CD14-positive monocyte (primary cell): ENCODE measurements around the gene TRIM7. TPM values are rescaled to one million over a fixed set of nuclear protein-coding genes. Genes with fewer than 3 reads are reported as not detected.
A peak's percentile ranks its signal among the peaks of the same experiment; 100 is the strongest.

Experiments used
- DNase-seq, 3 donors: peaks; one replicate each; pipeline ENCODE4 v3.0.0-alpha.2; 2011 to 2022
- H2AFZ ChIP-seq: 2 replicates; pipeline ENCODE4 v1.6.0; 2012; ENCODE audit warnings: mild to moderate bottlenecking, low read depth, low read length, inconsistent platforms; ENCODE audit not compliant: insufficient read depth, poor library complexity, severe bottlenecking
- H3K27ac ChIP-seq, 2 donors: 1 replicate in 1 of 2; 2 replicates in 1 of 2; pipeline ENCODE4 v1.5.1; 2012 to 2013; ENCODE audit warnings: low read length in 2 of 2, control low read depth in 1 of 2, inconsistent platforms in 1 of 2, low read depth in 1 of 2, mild to moderate bottlenecking in 1 of 2
- H3K27me3 ChIP-seq, 2 donors: one replicate each; pipeline versions ENCODE4 v1.6.0 to v1.6.1; 2011 to 2013; ENCODE audit warnings: low read length in 2 of 2; ENCODE audit not compliant: control insufficient read depth in 2 of 2, insufficient read depth in 2 of 2
- H3K36me3 ChIP-seq, 2 donors: replicated peaks in 1 of 2; 1 replicate in 1 of 2; 2 replicates in 1 of 2; pipeline versions ENCODE4 v1.5.1 to v1.6.1; 2012 to 2013; ENCODE audit warnings: low read length in 2 of 2, control low read depth in 1 of 2, inconsistent platforms in 1 of 2, mild to moderate bottlenecking in 1 of 2; ENCODE audit not compliant: insufficient read depth in 2 of 2, control insufficient read depth in 1 of 2
- H3K4me1 ChIP-seq, 2 donors: 1 replicate in 1 of 2; 2 replicates in 1 of 2; pipeline versions ENCODE4 v1.5.1 to v1.6.1; 2012 to 2013; ENCODE audit warnings: low read length in 2 of 2, control low read depth in 1 of 2, inconsistent platforms in 1 of 2, mild to moderate bottlenecking in 1 of 2, moderate library complexity in 1 of 2; ENCODE audit not compliant: insufficient read depth in 2 of 2, control insufficient read depth in 1 of 2
- H3K4me2 ChIP-seq: replicated peaks from 2 replicates; pipeline ENCODE3; 2012; ENCODE audit warnings: low read length, moderate library complexity, mild to moderate bottlenecking; ENCODE audit not compliant: poor library complexity, severe bottlenecking; ENCODE audit errors: extremely low read depth
- H3K4me3 ChIP-seq, 3 experiments: fragments of 200-600 bp in 1 of 3; sonication (generic) in 1 of 3; replicated peaks in 1 of 3; 1 replicate in 2 of 3; 2 replicates in 1 of 3; pipeline ENCODE4 v1.5.1; 2011 to 2013; ENCODE audit warnings: low read length in 3 of 3, mild to moderate bottlenecking in 3 of 3, control low read depth in 2 of 3, low read depth in 2 of 3, inconsistent platforms in 1 of 3, moderate library complexity in 1 of 3
- H3K79me2 ChIP-seq: 2 replicates; pipeline ENCODE4 v1.6.0; 2012; ENCODE audit warnings: mild to moderate bottlenecking, control low read depth, inconsistent platforms, low read length, moderate library complexity; ENCODE audit not compliant: insufficient read depth
- H3K9ac ChIP-seq: 2 replicates; pipeline ENCODE4 v1.6.0; 2017; ENCODE audit warnings: low read length, mild to moderate bottlenecking; ENCODE audit not compliant: insufficient read depth, poor library complexity, severe bottlenecking
- H3K9me3 ChIP-seq, 2 donors: replicated peaks in 1 of 2; 1 replicate in 1 of 2; 2 replicates in 1 of 2; pipeline versions ENCODE4 v1.5.1 to v1.6.1; 2012 to 2013; ENCODE audit warnings: low read length in 2 of 2, control low read depth in 1 of 2; ENCODE audit not compliant: control insufficient read depth in 1 of 2, insufficient read depth in 1 of 2
- H4K20me1 ChIP-seq: 2 replicates; pipeline ENCODE4 v1.6.0; 2012; ENCODE audit warnings: mild to moderate bottlenecking, low read length, control low read depth, moderate library complexity; ENCODE audit not compliant: insufficient read depth
- H3K27ac Mint-ChIP-seq, 7 donors: one replicate each; pipeline ENCODE4 v1.8.0; 2020; ENCODE audit warnings: mild to moderate bottlenecking in 7 of 7, mixed read lengths in 7 of 7, moderate library complexity in 6 of 7, inconsistent platforms in 2 of 7
- H3K27me3 Mint-ChIP-seq, 3 donors: one replicate each; pipeline ENCODE4 v1.8.0; 2021 to 2022; ENCODE audit warnings: low read depth in 3 of 3, mild to moderate bottlenecking in 3 of 3, mixed read lengths in 3 of 3, moderate library complexity in 3 of 3, inconsistent platforms in 1 of 3
- H3K36me3 Mint-ChIP-seq, 2 donors: one replicate each; pipeline ENCODE4 v1.8.0; 2020; ENCODE audit warnings: mixed read lengths in 2 of 2, inconsistent platforms in 1 of 2, mild to moderate bottlenecking in 1 of 2
- H3K4me1 Mint-ChIP-seq: one replicate; pipeline ENCODE4 v1.8.0; 2020; ENCODE audit warnings: mild to moderate bottlenecking, mixed read lengths
- H3K4me3 Mint-ChIP-seq, 2 donors: one replicate each; pipeline ENCODE4 v1.8.0; 2020; ENCODE audit warnings: mild to moderate bottlenecking in 2 of 2, mixed read lengths in 2 of 2, moderate library complexity in 1 of 2
- H3K9me3 Mint-ChIP-seq, 7 donors: one replicate each; pipeline ENCODE4 v1.8.0; 2020 to 2022; ENCODE audit warnings: mixed read lengths in 7 of 7, mild to moderate bottlenecking in 6 of 7, moderate library complexity in 6 of 7, inconsistent platforms in 2 of 7
- CTCF ChIP-seq: fragments of 200-600 bp; IDR thresholded peaks from one replicate; pipeline ENCODE4 v1.8.0; 2022; ENCODE audit warnings: antibody characterized with exemption, mild to moderate bottlenecking
- WGBS: methylation state at CpG from one replicate; pipeline ENCODE4 v1.1.5; 2013; ENCODE audit warnings: missing lambda C conversion rate; ENCODE audit not compliant: insufficient coverage; 5-methylcytosine and 5-hydroxymethylcytosine counted together
- intact Hi-C, 2 donors: fragments of 100-400 bp; cut with micrococcal nuclease; formaldehyde crosslinking; loops; one replicate each; pipeline versions ENCODE4 v1.15.0 to v1.15.1; 2023
- polyA plus RNA-seq, 3 donors: library from polyadenylated mRNA; depleted of rRNA in 1 of 3; unstranded in 2 of 3; stranded (reverse) in 1 of 3; fragments of 300-500 nt in 2 of 3; fragments of >200 nt in 1 of 3; fragmentation: Illumina TruSeq in 2 of 3; gene quantifications; 1 replicate in 2 of 3; 2 replicates in 1 of 3; pipeline ENCODE4 v1.2.3, GENCODE V29; 2012 to 2021

TRIM7 gene
- polyA plus RNA-seq, 3 donors = 9.5 to 12.8 (median 10.3) TPM

- Mint-ChIP-seq H3K9me3 (peaks cover 0 to 4% (median 2%) of the 10 kb centered on the region in 7 donors), H3K4me3 (peak overlapping the region; percentile 98), H3K27me3 (peaks cover 12 to 33% (median 21%) of the 10 kb centered on the region in 3 donors), H3K27ac (peak overlapping the region; percentile 68 to 95 (median 91)), H3K36me3 (peaks cover 3 to 18% of the 10 kb centered on the region in 2 donors), H3K4me1 (peaks cover 38% of the 10 kb centered on the region)
- no peaks in the 10 kb centered on the region for H3K36me3 ChIP-seq
- peak; percentile 10 for TF ChIP-seq CTCF
- H3K79me2 ChIP-seq = no peaks in the 10 kb centered on the region
- no peaks in the 10 kb centered on the region for H4K20me1 ChIP-seq
- H3K27ac ChIP-seq = peak overlapping the region; percentile 76 to 84
- DNase-seq = no peak
- H3K4me1 ChIP-seq = peaks cover 43 to 48% of the 10 kb centered on the region in 2 donors
- H3K9ac ChIP-seq = peak overlapping the region; percentile 67
- peak overlapping the region; percentile 100 for H3K4me2 ChIP-seq
- H2AFZ ChIP-seq = peak overlapping the region; percentile 91
- peak overlapping the region; percentile 64 to 96 (median 95) for H3K4me3 ChIP-seq
- intact Hi-C loops = loop anchor here in 1 of 2 donors (5.0 kb wide), 1 partner anchor 71 kb away; the partner anchor contains the start of gene TRIM52
- WGBS = under 1% methylated on average over 62 of the region's 66 CpGs
- peaks cover 0 to 19% of the 10 kb centered on the region in 2 donors for H3K27me3 ChIP-seq
- no peaks in the 10 kb centered on the region for H3K9me3 ChIP-seq
Observed at GRCh38 chr5:181190711-181191525, 14.1 kb downstream of the TRIM7 start.

- no peak for TF ChIP-seq CTCF
- peaks cover 12 to 34% (median 21%) of the 10 kb centered on the region in 3 donors for H3K27me3 Mint-ChIP-seq
- H3K27ac Mint-ChIP-seq = peak overlapping the region in 3 of 7 donors; percentile 25 to 81 (median 48)
- Histone ChIP-seq H4K20me1 (no peaks in the 10 kb centered on the region), H3K36me3 (no peaks in the 10 kb centered on the region), H3K4me1 (peaks cover 43 to 48% of the 10 kb centered on the region in 2 donors), H3K4me2 (peak overlapping the region; percentile 100), H3K27me3 (peaks cover 0 to 19% of the 10 kb centered on the region in 2 donors), H3K4me3 (peak overlapping the region; percentile 64 to 96 (median 95)), H3K79me2 (no peaks in the 10 kb centered on the region), H3K9ac (peak overlapping the region; percentile 67), H3K9me3 (no peaks in the 10 kb centered on the region), H3K27ac (peak overlapping the region in 1 of 2 donors; percentile 84), H2AFZ (peak overlapping the region; percentile 91)
- H3K4me3 Mint-ChIP-seq = peak overlapping the region; percentile 98
- peaks cover 0 to 12% of the 10 kb centered on the region in 2 donors for H3K36me3 Mint-ChIP-seq
- DNase-seq = peak in 1 of 3 donors; percentile 25
- intact Hi-C loops = loop anchor here (1.0 to 5.0 kb wide), 4 partner anchors 15 to 72 kb away; partner anchors contain the start of genes TRIM52 (in 1 of the 2) and TRIM7 (in 1 of the 2)
- H3K4me1 Mint-ChIP-seq = peaks cover 38% of the 10 kb centered on the region
- under 1% methylated on average over 47 of the region's 52 CpGs for WGBS
- H3K9me3 Mint-ChIP-seq = peaks cover 0 to 4% (median 2%) of the 10 kb centered on the region in 7 donors
Observed at GRCh38 chr5:181189962-181190710, 14.9 kb downstream of the TRIM7 start.
